Fibroblast of the aortic adventitia (primary cell): ENCODE results near the gene TMEM163. TPM values are rescaled to one million over a fixed set of nuclear protein-coding genes. Genes with fewer than 3 reads are reported as not detected.

Experiments
- DNase-seq: peaks from one replicate; pipeline ENCODE4 v3.0.0-alpha.2; 2010; ENCODE audit warnings: low read depth
- H3K4me3 ChIP-seq: 2 replicates; pipeline ENCODE4 v1.5.1; 2011; ENCODE audit warnings: low read depth, mild to moderate bottlenecking, control low read depth, low read length, moderate library complexity
- total RNA-seq: library from RNA; depleted of rRNA; stranded (reverse); fragments of >200 nt; gene quantifications from 2 replicates; pipeline ENCODE4 v1.2.3, GENCODE V29; 2012; ENCODE audit warnings: low replicate concordance
- TF ChIP-seq, protein P1 (sequence below): IDR thresholded peaks from 2 replicates; pipeline ENCODE4 v1.5.1; 2011; ENCODE audit warnings: mild to moderate bottlenecking, low read length, control low read depth, inconsistent platforms; ENCODE audit not compliant: insufficient read depth

TMEM163 gene
- total RNA-seq, 1 donor: not detected

DNA sequence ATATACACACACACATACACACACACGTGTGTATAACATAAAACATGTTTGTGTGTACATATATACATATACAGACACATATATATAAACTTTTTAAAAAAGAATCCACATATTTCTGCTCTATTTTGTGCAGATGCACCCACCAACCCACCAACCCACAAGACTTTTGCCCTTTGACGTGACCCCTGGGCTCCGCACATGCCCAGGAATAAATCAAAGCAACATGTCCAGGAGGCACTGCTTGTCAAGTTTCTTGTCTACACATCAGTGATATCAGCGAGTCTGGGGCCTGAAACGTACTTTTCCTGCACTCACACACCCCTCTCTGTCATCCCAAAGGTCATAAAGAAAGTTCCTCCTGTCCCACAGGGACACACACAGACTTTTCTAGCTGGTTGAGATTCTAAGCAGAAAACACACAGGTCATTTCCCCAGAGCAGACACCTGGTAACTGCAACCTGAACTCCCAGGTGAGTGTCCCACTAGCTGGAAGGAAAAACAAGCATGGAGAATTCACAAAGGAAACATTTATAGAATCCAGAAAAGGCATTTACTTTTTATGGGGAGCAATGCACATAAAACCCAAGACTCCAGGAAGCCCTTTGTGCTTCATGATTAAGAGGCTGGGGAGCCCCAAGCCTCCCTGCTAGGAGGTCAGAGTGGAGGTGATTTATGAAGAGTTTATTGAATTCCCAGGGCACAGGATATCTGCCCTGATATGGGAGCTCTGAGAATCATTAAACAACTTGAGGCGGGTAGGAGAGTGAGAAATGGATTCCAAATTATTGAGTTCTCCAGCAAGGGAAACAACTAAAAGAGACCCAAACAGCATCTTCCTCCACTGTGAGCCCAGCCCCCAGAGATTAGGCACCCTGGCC, 253.3 kb downstream of the TMEM163 start:
- TF ChIP-seq, protein P1, sequence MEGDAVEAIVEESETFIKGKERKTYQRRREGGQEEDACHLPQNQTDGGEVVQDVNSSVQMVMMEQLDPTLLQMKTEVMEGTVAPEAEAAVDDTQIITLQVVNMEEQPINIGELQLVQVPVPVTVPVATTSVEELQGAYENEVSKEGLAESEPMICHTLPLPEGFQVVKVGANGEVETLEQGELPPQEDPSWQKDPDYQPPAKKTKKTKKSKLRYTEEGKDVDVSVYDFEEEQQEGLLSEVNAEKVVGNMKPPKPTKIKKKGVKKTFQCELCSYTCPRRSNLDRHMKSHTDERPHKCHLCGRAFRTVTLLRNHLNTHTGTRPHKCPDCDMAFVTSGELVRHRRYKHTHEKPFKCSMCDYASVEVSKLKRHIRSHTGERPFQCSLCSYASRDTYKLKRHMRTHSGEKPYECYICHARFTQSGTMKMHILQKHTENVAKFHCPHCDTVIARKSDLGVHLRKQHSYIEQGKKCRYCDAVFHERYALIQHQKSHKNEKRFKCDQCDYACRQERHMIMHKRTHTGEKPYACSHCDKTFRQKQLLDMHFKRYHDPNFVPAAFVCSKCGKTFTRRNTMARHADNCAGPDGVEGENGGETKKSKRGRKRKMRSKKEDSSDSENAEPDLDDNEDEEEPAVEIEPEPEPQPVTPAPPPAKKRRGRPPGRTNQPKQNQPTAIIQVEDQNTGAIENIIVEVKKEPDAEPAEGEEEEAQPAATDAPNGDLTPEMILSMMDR: no peak
- H3K4me3 ChIP-seq: no peak overlapping the region
- no peak for DNase-seq

DNA sequence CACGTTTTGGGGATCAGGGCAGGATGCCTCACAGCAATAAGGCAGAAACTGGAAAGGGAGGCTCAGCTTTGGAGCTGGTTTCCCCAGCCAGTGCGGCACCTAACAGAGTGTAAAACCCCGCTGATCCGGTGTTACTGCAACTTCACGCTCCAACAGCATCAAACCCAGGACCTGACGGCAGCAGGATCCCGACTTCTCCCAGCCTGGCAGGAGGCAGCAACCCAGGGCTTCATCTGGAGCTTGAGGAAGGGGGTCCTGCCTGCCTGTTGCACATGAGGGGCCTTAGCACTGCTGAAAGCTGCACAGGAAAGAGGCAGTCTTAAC, 255.1 kb downstream of the TMEM163 start:
- TF ChIP-seq, protein P1: no peak
- DNase-seq: no peak
- no peak overlapping the region for H3K4me3 ChIP-seq

DNA sequence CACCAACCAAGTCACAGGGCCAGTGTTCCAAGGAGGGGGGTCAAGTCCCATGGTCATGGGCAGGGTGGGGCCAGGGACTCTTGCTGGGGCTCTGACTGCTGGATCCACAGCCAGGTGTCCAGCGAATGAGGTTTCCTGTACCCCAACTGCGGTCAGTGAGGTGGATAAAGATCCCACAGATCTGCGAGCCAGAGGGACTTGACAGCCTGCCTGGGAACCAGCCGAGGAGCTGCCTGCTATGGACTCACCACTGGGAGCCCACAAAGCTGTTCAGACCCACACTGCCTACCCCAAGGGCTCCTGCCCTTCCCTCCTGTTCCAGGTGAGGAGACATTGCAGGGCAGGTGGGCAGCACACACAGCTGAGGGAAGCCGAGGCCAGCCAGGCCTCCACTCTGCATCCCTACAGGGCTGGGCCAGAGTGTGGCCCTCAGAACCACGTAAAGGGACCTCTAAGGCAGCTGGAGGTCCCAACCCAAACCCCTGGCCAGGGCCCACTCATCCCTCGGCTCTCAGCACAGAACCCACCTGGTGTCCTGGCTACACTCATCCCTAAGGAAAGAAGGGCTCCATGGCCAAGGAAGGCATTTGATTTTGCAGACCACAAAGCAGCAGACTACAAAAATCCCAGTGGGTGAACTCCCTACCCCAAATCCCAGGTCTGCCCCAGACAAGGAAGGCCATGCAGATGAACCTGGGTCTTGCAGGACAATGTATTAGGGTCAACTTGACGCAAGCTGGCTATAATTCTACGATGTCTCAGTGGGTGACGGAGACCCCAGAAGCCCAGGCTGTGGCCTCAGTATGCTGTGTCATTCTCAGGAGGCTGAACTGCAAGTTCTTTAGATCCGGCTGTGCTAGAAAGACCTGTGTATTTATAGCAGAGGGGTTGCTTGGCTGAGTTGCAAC, 255.8 kb downstream of the TMEM163 start:
- H3K4me3 ChIP-seq: no peak overlapping the region
- no peak for DNase-seq
- TF ChIP-seq, protein P1: no peak

DNA sequence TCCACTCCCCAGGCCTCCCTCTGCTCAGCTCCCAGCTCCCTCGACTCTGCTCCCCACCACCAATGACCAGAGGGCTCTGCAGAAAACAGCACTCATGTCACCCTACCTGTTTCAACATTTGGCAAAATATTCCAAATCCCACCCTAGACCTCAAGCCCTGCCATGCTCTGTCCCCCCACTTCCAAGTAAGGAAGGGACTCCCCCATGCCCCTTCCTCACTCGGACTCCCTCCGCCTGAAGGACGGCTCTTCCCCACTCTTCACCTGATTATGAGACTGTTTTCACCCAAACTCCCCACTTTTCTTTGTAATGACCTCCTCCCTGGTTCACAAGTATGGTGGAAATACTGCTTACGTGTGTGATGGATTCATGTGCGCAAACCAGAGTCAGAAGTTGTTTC, 256.5 kb downstream of the TMEM163 start:
- TF ChIP-seq, protein P1: no peak
- no peak overlapping the region for H3K4me3 ChIP-seq
- DNase-seq: no peak

DNA sequence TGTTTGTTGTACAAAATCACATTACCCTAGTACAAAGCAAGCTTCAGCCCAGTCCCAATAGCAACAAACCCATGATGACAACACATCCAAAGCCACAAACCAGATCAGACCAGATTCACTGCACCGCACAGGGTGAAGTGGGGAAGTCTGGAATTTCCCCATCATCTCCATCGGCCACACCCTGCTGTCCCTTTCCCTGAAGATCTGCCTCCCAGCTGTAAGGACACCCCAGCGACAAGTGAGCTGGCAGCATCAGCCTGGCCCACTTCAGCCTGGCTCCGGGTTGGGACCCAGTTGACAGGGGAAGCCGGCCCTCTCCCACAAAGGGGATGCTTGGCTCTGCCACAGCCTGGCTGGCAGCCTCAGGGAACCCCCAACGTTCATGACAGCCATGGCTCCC, 257.3 kb downstream of the TMEM163 start:
- H3K4me3 ChIP-seq: no peak overlapping the region
- TF ChIP-seq, protein P1: no peak
- DNase-seq: peak; percentile 6

DNA sequence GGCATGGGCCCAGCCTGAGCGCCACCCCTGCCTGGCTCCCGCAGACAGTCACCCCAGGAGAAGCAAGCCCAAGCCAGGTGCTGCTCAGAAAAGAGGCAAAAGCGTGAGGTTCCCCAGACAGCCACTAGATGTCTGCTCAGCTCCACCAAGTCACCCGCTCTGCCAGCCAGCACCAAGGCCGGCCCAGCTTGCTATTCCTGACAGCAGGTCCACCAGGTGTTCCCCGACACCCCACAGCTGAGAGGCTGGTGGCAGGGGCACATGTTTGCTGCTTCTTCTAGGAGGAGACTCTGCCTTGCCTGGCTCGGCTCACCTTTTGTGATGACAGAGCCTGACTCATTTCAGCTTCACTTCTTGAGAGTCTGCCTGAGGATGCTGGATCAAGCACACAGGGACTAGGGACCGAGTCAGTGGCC, 258.2 kb downstream of the TMEM163 start:
- DNase-seq: peak; percentile 64

More for the DNA sequence above, 258.2 kb downstream of the TMEM163 start:
- TF ChIP-seq, protein P1: peak; percentile 77
- no peak overlapping the region for H3K4me3 ChIP-seq
